Endodermal cell (in vitro differentiated cells): ENCODE measurements around the gene CELA3A. TPM values are rescaled to one million over a fixed set of nuclear protein-coding genes. Genes with fewer than 3 reads are reported as not detected.
"Not testable (repeated sequence)": the region's sequence is repeated elsewhere in the genome, so short reads cannot be mapped to it uniquely, and the experiment has no call there.

Source experiments
- DNase-seq: peaks from one replicate; pipeline ENCODE4 v3.0.0-alpha.2; 2017
- H3K27ac ChIP-seq: 2 replicates; pipeline ENCODE4 v1.5.1; 2013; ENCODE audit warnings: mild to moderate bottlenecking, low read depth, low read length, moderate library complexity
- H3K27me3 ChIP-seq: 2 replicates; pipeline ENCODE4 v1.6.1; 2013; ENCODE audit warnings: mild to moderate bottlenecking, low read length, moderate library complexity; ENCODE audit not compliant: insufficient read depth, control insufficient read depth, poor library complexity, severe bottlenecking
- H3K36me3 ChIP-seq: 2 replicates; pipeline ENCODE4 v1.7.0; 2013; ENCODE audit warnings: mild to moderate bottlenecking, low read length, moderate library complexity; ENCODE audit not compliant: control insufficient read depth, insufficient read depth
- H3K4me1 ChIP-seq: one replicate; pipeline ENCODE4 v1.7.0; 2013; ENCODE audit warnings: low read length; ENCODE audit not compliant: control insufficient read depth, insufficient read depth
- H3K4me3 ChIP-seq: 2 replicates; pipeline ENCODE4 v1.5.1; 2013; ENCODE audit warnings: mild to moderate bottlenecking, low read length, moderate library complexity
- H3K9ac ChIP-seq: 2 replicates; pipeline ENCODE4 v1.6.1; 2013; ENCODE audit warnings: mild to moderate bottlenecking, low read length, moderate library complexity; ENCODE audit not compliant: poor library complexity, severe bottlenecking; ENCODE audit errors: extremely low read depth
- H3K9me3 ChIP-seq: 2 replicates; pipeline ENCODE4 v1.6.1; 2013; ENCODE audit warnings: mild to moderate bottlenecking, low read length, moderate library complexity; ENCODE audit not compliant: control insufficient read depth
- H3K27ac Mint-ChIP-seq: 2 replicates; pipeline ENCODE4 v1.8.0; 2020; ENCODE audit warnings: mixed read lengths
- H3K27me3 Mint-ChIP-seq: 2 replicates; pipeline ENCODE4 v1.8.0; 2021; ENCODE audit warnings: mild to moderate bottlenecking, mixed read lengths; ENCODE audit not compliant: insufficient read depth
- H3K36me3 Mint-ChIP-seq: 2 replicates; pipeline ENCODE4 v1.8.0; 2020; ENCODE audit warnings: low read depth, mixed read lengths
- H3K4me1 Mint-ChIP-seq: 2 replicates; pipeline ENCODE4 v1.8.0; 2020; ENCODE audit warnings: mixed read lengths
- H3K4me3 Mint-ChIP-seq: 2 replicates; pipeline ENCODE4 v1.8.0; 2020; ENCODE audit warnings: mild to moderate bottlenecking, moderate library complexity, mixed read lengths
- H3K9me3 Mint-ChIP-seq: 2 replicates; pipeline ENCODE4 v1.8.0; 2020; ENCODE audit warnings: mild to moderate bottlenecking, mixed read lengths
- WGBS, 2 experiments: methylation state at CpG; one replicate each; pipeline versions ENCODE4 v1.1.5 to v1.1.7; 2013; ENCODE audit warnings: missing lambda C conversion rate in 2 of 2, mixed read lengths in 1 of 2; ENCODE audit not compliant: insufficient coverage in 1 of 2, insufficient read length in 1 of 2; 5-methylcytosine and 5-hydroxymethylcytosine counted together
- total RNA-seq, 2 donors: library from RNA; stranded (reverse); fragmentation: NEBNext Ultra II Directional in 1 of 2; extraction: Animal tissue kit (Norgen Biotek cat#: 25700) in 1 of 2; gene quantifications; 2 replicates in 1 of 2; 3 replicates in 1 of 2; pipeline ENCODE4 v1.2.1, GENCODE V29; 2021
- TF ChIP-seq, protein P1 (sequence below): fragments of 200-600 bp; sonication (generic); conservative IDR thresholded peaks from 2 replicates; pipeline ENCODE4 v1.5.0; 2021; ENCODE audit warnings: antibody characterized with exemption, mild to moderate bottlenecking

The CELA3A gene
- total RNA-seq, 2 donors from 2014 or later: not detected

DNA sequence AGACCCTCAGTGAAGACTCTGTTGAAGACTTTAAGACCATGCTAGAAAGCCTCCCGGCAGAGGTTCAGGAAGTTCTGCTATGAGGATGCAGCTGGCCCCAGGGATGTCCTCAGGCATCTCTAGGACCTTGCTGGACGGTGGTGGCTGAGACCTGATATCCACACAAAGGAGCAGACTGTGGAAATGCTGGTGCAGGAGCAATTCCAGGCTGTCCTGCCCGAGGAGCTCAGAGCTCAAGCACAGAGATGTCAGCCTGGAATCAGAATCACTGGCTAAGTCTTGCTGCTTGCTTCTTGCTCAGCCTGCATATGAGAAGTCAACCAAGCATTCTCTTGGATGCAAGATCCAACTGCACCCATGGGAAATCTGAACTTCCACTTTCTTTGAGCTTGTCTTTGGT lies 29.0 kb downstream of the CELA3A start:
- Mint-ChIP-seq H3K36me3 (peaks cover 4% of the 10 kb centered on the region), H3K27me3 (no peaks in the 10 kb centered on the region), H3K9me3 (no peaks in the 10 kb centered on the region), H3K4me1 (peaks cover 23% of the 10 kb centered on the region), H3K4me3 (no peak overlapping the region), H3K27ac (no peak overlapping the region)
- no peak for DNase-seq
- no peaks in the 10 kb centered on the region for H3K4me1 ChIP-seq
- no peak overlapping the region for H3K9ac ChIP-seq
- H3K27ac ChIP-seq: no peak overlapping the region
- WGBS, 2 experiments: 91 to 100% methylated on average over 2 to 3 of the region's 3 CpGs
- H3K27me3 ChIP-seq: no peaks in the 10 kb centered on the region
- peaks cover 10% of the 10 kb centered on the region for H3K36me3 ChIP-seq
- no peaks in the 10 kb centered on the region for H3K9me3 ChIP-seq
- H3K4me3 ChIP-seq: no peak overlapping the region
- TF ChIP-seq, protein P1, sequence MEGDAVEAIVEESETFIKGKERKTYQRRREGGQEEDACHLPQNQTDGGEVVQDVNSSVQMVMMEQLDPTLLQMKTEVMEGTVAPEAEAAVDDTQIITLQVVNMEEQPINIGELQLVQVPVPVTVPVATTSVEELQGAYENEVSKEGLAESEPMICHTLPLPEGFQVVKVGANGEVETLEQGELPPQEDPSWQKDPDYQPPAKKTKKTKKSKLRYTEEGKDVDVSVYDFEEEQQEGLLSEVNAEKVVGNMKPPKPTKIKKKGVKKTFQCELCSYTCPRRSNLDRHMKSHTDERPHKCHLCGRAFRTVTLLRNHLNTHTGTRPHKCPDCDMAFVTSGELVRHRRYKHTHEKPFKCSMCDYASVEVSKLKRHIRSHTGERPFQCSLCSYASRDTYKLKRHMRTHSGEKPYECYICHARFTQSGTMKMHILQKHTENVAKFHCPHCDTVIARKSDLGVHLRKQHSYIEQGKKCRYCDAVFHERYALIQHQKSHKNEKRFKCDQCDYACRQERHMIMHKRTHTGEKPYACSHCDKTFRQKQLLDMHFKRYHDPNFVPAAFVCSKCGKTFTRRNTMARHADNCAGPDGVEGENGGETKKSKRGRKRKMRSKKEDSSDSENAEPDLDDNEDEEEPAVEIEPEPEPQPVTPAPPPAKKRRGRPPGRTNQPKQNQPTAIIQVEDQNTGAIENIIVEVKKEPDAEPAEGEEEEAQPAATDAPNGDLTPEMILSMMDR: no peak

DNA sequence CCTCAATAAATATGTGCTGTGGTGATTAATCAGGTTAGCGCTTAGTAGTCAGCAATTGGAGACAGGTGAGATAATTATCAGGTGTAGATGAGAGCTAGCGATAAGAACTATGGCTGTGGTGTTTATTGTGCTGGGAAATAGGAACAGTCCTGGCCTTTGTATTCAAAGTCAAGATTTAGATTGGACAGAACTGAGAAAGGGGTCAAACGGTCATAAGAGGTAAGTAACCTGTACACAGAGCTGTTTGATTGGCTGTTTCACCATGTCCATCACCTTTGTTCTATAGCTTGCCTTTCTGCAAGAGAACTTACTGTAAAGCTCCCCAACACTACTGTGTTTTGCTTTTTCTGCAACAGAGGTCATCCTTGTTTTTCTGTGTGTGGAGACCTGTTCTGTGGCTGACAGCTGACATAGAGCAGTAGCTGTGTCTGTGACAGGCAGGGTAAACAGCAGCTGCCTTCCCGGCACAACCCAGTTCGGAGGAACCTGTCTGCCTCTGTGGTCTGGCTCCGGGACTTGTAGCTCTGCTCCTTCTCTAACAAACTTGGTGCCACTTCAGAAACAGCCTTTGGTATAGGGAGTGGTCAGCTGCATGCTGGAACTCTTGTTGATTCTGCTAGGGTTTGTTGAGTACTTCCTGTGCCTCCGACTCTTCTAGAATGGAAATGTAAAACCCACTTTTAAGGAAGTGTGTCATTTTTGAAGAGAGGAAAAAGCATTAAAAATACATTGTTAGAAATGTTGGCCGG lies 29.9 kb downstream of the CELA3A start:
- no peaks in the 10 kb centered on the region for H3K9me3 ChIP-seq
- 91 to 95% methylated on average over 8 of the region's 8 CpGs for WGBS, 2 experiments
- H3K27ac Mint-ChIP-seq: no peak overlapping the region

DNA sequence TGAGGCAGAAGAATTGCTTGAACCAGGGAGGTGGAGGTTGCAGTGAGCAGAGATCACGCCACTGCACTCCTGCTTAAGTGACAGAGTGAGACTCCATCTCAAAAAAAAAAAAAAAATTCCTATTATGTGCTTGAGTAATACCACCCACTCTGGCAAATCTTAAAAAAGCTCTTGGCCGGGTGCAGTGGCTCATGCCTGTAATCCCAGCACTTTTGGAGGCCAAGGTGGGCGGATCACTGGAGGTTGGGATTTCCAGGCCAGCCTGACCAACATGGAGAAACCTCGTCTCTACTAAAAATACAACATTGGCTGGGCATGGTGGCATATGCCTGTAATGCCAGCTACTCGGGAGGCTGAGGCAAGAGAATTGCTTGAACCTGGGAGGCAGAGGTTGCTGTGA lies 33.4 kb downstream of the CELA3A start:
- not testable (repeated sequence) for H3K9me3 Mint-ChIP-seq, H3K9ac ChIP-seq, H3K4me1 ChIP-seq, DNase-seq, H3K9me3 ChIP-seq, H3K36me3 Mint-ChIP-seq, H3K27me3 Mint-ChIP-seq, H3K27ac ChIP-seq, H3K4me3 Mint-ChIP-seq, H3K27ac Mint-ChIP-seq, H3K4me3 ChIP-seq, H3K27me3 ChIP-seq
- H3K4me1 Mint-ChIP-seq: peaks cover 14% of the 10 kb centered on the region
- H3K36me3 ChIP-seq: peaks cover 10% of the 10 kb centered on the region
- 83 to 95% methylated on average over 4 to 5 of the region's 5 CpGs for WGBS, 2 experiments

More for the DNA sequence above, 29.9 kb downstream of the CELA3A start:
- Histone ChIP-seq H3K27me3 (no peaks in the 10 kb centered on the region), H3K36me3 (peaks cover 10% of the 10 kb centered on the region), H3K9ac (no peak overlapping the region), H3K4me1 (no peaks in the 10 kb centered on the region), H3K27ac (no peak overlapping the region), H3K4me3 (no peak overlapping the region)
- no peak overlapping the region for H3K4me3 Mint-ChIP-seq
- TF ChIP-seq, protein P1: no peak
- no peaks in the 10 kb centered on the region for H3K27me3 Mint-ChIP-seq
- H3K4me1 Mint-ChIP-seq: peaks cover 20% of the 10 kb centered on the region
- H3K36me3 Mint-ChIP-seq: peaks cover 4% of the 10 kb centered on the region
- H3K9me3 Mint-ChIP-seq: no peaks in the 10 kb centered on the region
- no peak for DNase-seq
